Smooth muscle cell of trachea (primary cell): ENCODE results near the gene RRAS. TPM values are rescaled to one million over a fixed set of nuclear protein-coding genes. Genes with fewer than 3 reads are reported as not detected.

ENCODE experiments used
- total RNA-seq: library from RNA; depleted of rRNA; stranded (reverse); fragments of >200 nt; gene quantifications from 2 replicates; pipeline ENCODE4 v1.2.1, GENCODE V29; 2014

The RRAS gene
- total RNA-seq, result 46.0 and 96.3 TPM in 2 replicates

GRCh38 chr19:49640113-49640898 lies at the start of gene RRAS:
TSS of gene RRAS (minus strand) at chr19:49640143. CDS start at chr19:49640098, 45 bp downstream.

DNA sequence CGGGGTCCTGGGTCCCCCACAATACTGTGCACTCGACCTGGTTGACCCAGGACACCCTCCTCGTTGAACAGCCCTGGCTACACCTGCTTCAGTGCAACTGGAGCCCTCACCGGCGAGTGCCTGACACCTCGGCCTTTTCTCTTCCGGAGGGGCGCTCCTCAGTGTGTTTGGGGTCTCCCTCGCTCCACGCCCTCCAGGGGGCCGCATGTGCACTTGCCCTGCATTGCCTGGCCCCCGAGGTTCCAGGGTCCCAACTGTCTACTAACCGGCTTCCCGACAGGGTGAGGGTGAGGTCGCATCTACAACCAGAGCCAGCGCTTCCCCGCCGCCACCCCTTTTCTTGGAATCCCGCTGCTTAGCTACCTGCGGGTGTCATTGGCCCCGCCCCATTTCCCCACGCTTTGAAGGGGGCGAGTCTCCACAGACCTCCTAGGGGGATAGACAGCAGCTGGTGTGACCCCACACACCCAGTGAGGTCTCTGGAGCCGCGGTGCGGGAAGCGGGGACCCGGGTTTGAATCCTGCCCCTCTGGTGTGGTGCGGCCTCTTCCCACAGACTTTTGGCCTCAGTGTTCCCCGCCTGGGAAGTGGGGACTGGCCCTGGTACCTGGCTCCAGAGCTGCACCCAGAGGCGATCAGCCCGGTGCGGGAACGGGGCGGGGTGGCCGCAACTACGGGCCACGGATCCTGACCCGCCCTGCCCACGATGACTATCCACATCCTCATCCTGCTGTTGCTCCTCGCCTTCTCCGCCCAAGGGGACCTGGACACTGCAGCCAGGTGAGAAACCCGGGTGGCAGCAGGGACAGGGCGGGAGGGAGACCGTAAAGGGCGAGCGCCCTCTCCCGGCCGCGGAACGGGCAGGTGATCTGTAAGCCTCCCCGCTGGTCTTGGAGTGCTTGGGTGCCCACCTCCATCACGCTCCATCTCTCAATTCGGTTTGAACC lies 49.5 kb upstream of the RRAS start, which contains the start of gene ADM5:
Gene ADM5, plus strand, starts transcription at position 462 of the 946 bp plus-strand sequence. Its CDS starts 244 bp downstream, at position 706.

DNA sequence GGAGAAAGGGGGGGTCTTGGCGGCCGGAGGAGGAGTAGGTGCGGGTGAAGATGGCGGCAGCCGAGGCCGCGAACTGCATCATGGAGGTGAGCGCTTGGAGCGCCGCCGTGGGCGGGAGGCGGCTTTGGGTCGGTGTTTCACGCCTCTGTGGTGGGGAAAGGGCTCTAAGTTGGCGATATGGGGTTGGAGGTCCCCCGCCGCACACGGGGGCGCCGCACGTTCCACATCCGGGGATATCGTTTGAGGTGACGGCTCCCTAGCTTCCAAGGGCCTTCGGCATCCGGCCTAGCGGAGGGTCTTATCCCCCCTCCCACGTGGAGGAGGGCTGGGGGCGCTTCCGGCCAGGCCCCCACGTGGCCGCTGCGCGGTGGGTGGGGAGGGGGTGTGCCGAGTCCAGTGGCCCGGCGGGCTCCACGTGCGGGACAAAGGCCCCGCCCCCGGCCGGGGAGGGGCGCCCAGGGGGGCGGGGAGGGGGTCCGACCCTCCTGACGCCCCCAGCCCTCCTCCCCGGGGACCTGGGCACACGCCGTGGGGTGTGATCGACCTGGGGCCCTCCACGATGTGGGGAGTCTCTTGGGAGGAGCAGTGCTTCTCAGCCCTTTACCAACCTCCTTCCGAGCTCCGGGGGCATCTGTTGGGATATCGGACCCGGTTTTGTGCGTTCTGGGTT lies 37.4 kb upstream of the RRAS start, which contains the start of gene PRMT1:
Gene PRMT1, plus strand, starts transcription at position 41 of the 670 bp plus-strand sequence. Its CDS starts 10 bp downstream, at position 51.

GRCh38 chr19:49665351-49666119 lies 25.6 kb upstream of the RRAS start, which contains the start of the genes BCL2L12 and IRF3:
TSS of gene BCL2L12 (plus strand) at chr19:49665933. CDS start at chr19:49666693, 760 bp downstream.
TSS of gene IRF3 (minus strand) at chr19:49665857. CDS start at chr19:49664838, 1,019 bp downstream.

GRCh38 chr19:49641688-49642491 lies 1.9 kb upstream of the RRAS start, which contains the start of gene SCAF1:
TSS of gene SCAF1 (plus strand) at chr19:49642209. CDS start at chr19:49645027, 2,818 bp downstream.

GRCh38 chr19:49590971-49591730 lies 48.8 kb downstream of the RRAS start, which contains the start of gene PRR12:
TSS of gene PRR12 (plus strand) at chr19:49591182. CDS start at chr19:49591655, 473 bp downstream.

Other genes starting within 250 kb of the RRAS start
- not detected in 2 replicates for gene PTH2, start 216.7 kb downstream of the RRAS start, total RNA-seq
- gene GFY, start 214.8 kb downstream of the RRAS start, total RNA-seq, result not detected in 2 replicates
- gene SLC17A7, start 198.6 kb downstream of the RRAS start, total RNA-seq, result 0.15 and 0.33 TPM in 2 replicates
- 103 and 145 TPM in 2 replicates for gene PIH1D1, start 188.3 kb downstream of the RRAS start, total RNA-seq
- 16.5 and 33.7 TPM in 2 replicates for gene ALDH16A1, start 186.9 kb downstream of the RRAS start, total RNA-seq
- gene FLT3LG, start 165.9 kb downstream of the RRAS start, total RNA-seq, result 3.6 and 7.9 TPM in 2 replicates
- 2,428 and 4,431 TPM in 2 replicates for gene RPL13A, start 152.5 kb downstream of the RRAS start, total RNA-seq
- 2,449 and 2,469 TPM in 2 replicates for gene RPS11, start 143.7 kb downstream of the RRAS start, total RNA-seq
- 37.2 and 105 TPM in 2 replicates for gene FCGRT, start 127.5 kb downstream of the RRAS start, total RNA-seq
- 228 and 362 TPM in 2 replicates for gene RCN3, start 112.1 kb downstream of the RRAS start, total RNA-seq
- gene NOSIP, start 59.6 kb downstream of the RRAS start, total RNA-seq, result 48.5 and 71.3 TPM in 2 replicates
- gene PRRG2, start 58.8 kb downstream of the RRAS start, total RNA-seq, result 0.29 and 1.2 TPM in 2 replicates
- 3.8 and 4.5 TPM in 2 replicates for gene PRR12, start 49.0 kb downstream of the RRAS start, total RNA-seq
- gene SCAF1, start 2.1 kb upstream of the RRAS start, total RNA-seq, result 26.6 and 30.6 TPM in 2 replicates
- 33.3 and 69.5 TPM in 2 replicates for gene IRF3, start 25.7 kb upstream of the RRAS start, total RNA-seq
- 4.8 and 5.5 TPM in 2 replicates for gene BCL2L12, start 25.8 kb upstream of the RRAS start, total RNA-seq
- 224 and 304 TPM in 2 replicates for gene PRMT1, start 37.1 kb upstream of the RRAS start, total RNA-seq
- 0.44 and 0.83 TPM in 2 replicates for gene ADM5, start 49.5 kb upstream of the RRAS start, total RNA-seq
- gene CPT1C, start 51.0 kb upstream of the RRAS start, total RNA-seq, result 29.7 and 37.5 TPM in 2 replicates
- gene TSKS, start 123.2 kb upstream of the RRAS start, total RNA-seq, result 0.17 and 0.44 TPM in 2 replicates
- 110 and 154 TPM in 2 replicates for gene AP2A1, start 126.9 kb upstream of the RRAS start, total RNA-seq
- 30.4 and 46.0 TPM in 2 replicates for gene FUZ, start 173.1 kb upstream of the RRAS start, total RNA-seq
- gene MED25, start 178.1 kb upstream of the RRAS start, total RNA-seq, result 17.7 and 26.9 TPM in 2 replicates
- gene PTOV1, start 211.0 kb upstream of the RRAS start, total RNA-seq, result 58.6 and 81.0 TPM in 2 replicates
- 43.3 and 55.9 TPM in 2 replicates for gene PNKP, start 227.4 kb upstream of the RRAS start, total RNA-seq
- gene AKT1S1, start 237.2 kb upstream of the RRAS start, total RNA-seq, result 11.8 and 18.9 TPM in 2 replicates
- 21.4 and 24.8 TPM in 2 replicates for gene TBC1D17, start 237.6 kb upstream of the RRAS start, total RNA-seq